ENCODE measurements around the gene QRICH2. TPM values are rescaled to one million over a fixed set of nuclear protein-coding genes. Genes with fewer than 3 reads are reported as not detected.
"Not testable (repeated sequence)": the region's sequence is repeated elsewhere in the genome, so short reads cannot be mapped to it uniquely, and the experiment has no call there.

QRICH2 gene
- total RNA-seq, 1 donor from 2014 or later, result 6.8 TPM

GRCh38 chr17:76250141-76250540, 57.9 kb downstream of the QRICH2 start:
- no peak for DNase-seq (ENCODE audit: extremely low read depth, low read depth, low spot score)

DNA sequence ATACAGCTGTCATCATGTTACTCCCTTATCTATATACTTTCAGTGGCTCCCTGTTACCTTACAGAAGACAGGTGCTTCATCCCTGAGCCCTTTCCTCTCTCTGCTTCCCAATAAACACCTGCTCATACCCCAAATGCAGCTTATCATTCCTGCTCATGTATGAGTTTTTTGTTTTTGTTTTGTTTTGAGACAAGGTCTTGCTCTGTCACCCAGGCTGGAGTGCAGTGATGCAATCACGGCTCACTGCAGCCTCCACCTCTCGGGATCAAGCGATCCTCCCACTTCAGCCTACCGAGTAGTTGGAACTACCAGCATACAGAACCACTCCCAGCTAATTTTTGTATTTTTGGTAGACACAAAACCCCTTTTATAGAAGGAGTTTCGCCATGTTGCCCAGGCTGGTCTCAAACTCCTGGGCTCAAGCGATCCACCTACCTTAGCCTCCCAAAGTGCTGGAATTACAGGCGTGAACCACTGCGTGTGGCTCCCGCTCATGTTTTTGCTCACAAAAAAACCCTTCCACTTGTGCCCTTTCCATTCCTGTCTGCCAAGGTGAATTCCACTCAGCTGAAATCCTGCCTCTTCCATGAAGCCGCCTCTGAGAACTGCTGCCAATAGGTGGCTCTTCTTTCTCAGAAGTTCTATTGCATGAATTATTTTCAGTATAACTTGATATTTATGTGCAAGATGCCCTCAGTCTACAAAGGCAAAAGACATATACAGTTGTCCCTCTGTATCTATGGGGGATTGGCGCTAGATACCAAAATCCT, 59.9 kb downstream of the QRICH2 start:
- DNase-seq (ENCODE audit: extremely low read depth, low read depth, low spot score), result no peak

DNA sequence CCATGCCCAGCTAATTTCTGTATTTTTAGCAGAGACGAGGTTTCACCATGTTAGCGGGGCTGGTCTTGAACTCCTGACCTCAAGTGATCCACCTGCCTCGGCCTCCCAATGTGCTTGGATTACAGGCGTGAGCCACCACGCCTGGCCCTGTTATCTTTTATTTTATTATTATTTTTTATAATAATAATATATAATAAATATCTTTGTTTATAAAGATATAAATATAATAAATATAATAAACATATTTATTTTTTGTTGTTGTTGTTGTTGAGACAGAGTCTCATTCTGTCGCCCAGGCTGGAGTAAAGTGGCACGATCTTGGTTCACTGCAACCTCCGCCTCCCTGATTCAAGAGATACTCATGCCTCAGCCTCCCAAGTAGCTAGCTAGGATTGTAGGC, 60.8 kb downstream of the QRICH2 start:
- DNase-seq (ENCODE audit: extremely low read depth, low read depth, low spot score), result no peak

- no peak for DNase-seq (ENCODE audit: extremely low read depth, low read depth, low spot score)
Measured at GRCh38 chr17:76246080-76247066, 61.7 kb downstream of the QRICH2 start.

GRCh38 chr17:76244721-76245120, 63.4 kb downstream of the QRICH2 start:
- not testable (repeated sequence) for DNase-seq (ENCODE audit: extremely low read depth, low read depth, low spot score)

DNA sequence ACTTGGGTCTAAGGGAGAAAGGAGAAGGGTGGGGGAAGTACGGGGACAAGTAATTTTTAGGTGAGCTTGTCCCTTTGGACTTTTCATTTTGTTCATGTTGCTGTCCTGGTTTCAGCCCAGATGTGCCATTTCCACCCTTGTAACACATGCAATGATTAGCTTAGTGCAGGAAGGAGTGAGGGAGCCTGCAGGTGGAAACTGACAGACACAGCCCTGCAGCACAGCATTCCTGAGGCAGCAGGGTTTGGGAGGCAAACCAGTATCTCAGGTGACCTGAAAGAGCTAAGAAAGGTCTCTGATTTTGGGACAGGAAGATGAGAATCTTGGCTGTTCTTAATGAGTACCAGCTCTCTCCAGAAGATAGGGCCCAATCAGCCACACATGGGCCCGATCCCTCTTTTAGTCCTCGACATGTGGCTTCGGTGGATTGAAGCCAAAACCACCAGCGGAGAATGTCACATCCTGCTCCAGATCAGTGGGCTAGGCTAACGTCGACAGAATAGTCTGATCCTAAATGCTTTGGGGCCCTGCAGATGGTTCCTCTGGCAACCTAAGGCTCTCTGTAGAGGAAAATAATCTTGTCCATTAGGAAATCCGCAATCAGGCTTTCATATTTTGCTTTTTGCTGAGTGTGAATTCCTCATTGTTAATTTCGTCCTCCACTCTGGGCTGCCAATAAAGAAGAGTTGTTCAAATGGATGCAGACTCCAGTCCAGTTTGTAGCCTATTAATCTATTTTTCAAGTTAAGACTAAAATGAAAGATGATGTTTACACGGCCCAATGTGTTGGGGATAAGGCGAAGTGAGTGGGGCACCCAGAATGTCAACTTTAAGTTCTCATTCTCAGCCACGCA, 64.0 kb downstream of the QRICH2 start:
- no peak for DNase-seq (ENCODE audit: extremely low read depth, low read depth, low spot score)

DNA sequence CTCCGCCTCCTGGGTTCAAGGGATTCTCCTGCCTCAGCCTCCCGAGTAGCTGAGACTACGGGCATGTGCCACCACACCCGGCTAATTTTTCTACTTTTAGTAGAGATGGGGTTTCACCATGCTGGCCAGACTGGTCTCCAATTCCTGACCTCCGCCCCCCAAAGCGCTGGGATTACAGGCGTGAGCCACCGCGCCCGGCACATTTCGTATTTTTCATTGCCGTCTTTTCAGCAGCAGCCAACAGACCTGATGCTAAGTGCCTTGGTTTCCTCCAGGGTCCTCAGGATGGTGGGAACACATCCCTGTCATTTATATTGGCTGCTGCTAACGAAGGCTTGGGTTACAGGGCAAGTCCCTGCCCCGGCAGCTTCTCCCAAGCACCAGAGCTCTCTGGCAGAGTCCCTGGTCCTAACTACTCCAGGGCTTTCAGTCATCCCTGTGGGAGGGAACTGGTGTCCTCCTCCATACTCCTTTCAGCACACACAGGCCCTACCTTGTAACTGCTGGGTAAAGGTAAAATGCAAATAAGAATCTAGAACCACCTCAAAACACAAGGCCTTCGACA, 66.3 kb downstream of the QRICH2 start:
- no peak for DNase-seq (ENCODE audit: extremely low read depth, low read depth, low spot score)

DNA sequence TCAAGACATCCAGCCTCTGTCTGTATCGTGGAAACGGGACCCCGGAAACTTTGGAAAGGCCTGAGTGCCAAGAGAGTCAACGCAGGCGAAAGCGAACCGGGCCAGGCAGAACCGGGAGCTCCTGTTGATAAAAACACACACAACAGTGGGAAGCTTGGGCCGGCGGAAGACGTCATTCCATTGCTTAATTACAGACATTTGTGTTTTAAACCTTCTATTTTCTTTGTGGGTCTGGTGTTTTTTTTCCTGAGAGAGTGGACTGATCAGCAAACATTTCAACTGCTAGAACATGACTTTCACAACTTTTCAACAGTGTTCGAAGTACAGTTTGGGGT, 66.9 kb downstream of the QRICH2 start:
- no peak for DNase-seq (ENCODE audit: extremely low read depth, low read depth, low spot score)

GRCh38 chr17:76240461-76241203, 67.4 kb downstream of the QRICH2 start, which contains the start of gene RNF157:
RNF157 (minus strand) TSS chr17:76240493; CDS start chr17:76240240, 253 bp downstream.
- DNase-seq (ENCODE audit: extremely low read depth, low read depth, low spot score), result no peak

- DNase-seq (ENCODE audit: extremely low read depth, low read depth, low spot score), result no peak
Measured at GRCh38 chr17:76239538-76240274, 68.4 kb downstream of the QRICH2 start.

GRCh38 chr17:76238847-76239537, 69.1 kb downstream of the QRICH2 start:
- DNase-seq (ENCODE audit: extremely low read depth, low read depth, low spot score), result no peak

- DNase-seq (ENCODE audit: extremely low read depth, low read depth, low spot score), result no peak
Measured at GRCh38 chr17:76237859-76238313, 70.2 kb downstream of the QRICH2 start.

GRCh38 chr17:76236603-76237002, 71.5 kb downstream of the QRICH2 start:
- DNase-seq (ENCODE audit: extremely low read depth, low read depth, low spot score), result no peak

- no peak for DNase-seq (ENCODE audit: extremely low read depth, low read depth, low spot score)
Measured at GRCh38 chr17:76235883-76236282, 72.2 kb downstream of the QRICH2 start.

DNA sequence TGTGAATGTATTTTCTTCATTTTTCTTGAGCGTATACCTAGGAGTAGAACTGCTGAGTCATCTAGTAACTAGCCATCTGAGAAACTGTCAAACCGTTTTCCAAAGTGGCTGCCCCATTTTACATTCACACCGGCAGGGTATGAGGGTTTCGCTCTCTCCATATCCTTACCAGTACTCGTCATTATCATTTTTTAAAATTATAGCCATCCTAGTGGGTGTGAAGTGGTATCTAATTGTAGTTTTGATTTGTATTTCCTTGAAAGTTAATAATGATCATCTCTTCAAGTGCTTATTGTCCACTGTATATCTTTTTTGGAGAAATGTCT, 73.8 kb downstream of the QRICH2 start:
- DNase-seq (ENCODE audit: extremely low read depth, low read depth, low spot score), result no peak

DNA sequence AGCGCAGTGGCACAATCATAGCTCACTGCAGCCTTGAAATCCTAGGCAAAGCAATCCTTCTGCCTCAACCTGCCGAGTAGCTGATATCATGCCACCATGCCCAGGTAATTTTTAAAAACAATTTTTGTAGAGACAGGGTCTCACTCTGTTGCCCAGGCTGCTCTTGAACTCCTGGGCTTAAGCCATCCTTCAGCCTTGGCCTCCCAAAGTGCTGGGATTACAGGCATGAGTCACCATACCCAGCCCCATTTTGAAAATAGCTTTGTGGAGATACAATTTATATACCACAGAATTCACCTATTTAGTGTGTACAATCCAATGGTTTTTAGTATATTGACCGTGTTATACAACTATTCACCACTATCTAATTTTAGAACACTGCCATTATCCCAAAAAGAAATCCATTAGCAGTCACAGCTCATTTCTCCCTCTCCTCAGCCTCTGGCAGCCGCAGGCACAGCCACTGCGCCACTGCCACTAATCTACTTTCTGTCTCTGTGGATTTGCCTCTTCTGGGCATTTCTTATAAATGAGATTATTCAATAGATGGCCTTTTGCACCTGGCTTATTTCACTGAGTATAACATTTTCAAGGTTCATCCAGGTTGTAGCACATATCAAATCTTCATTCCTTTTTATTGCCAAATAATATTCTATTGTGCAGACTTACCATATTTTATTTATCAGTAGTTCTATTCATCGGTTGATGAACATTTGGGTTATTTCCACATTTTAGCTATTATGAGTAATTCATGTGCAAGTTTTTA, 74.3 kb downstream of the QRICH2 start:
- DNase-seq (ENCODE audit: extremely low read depth, low read depth, low spot score), result no peak

DNA sequence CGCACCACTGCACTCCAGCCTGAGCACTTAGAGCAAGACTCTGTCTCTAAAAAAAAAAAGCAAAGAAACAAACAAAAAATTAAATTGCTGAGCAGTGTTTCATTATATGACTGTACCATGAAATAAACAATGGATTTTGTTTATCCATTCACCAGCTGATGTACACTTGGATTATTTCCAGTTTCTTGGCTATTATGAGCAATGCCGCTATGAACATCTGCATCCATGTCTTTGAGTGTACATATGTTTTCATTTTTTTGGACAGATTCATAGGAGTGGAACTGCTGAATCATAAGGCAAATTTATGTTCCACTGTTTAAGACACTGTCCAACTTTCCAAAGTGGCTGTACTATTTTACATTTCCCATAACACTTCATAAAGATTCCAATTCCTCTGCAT, 75.7 kb downstream of the QRICH2 start:
- no peak for DNase-seq (ENCODE audit: extremely low read depth, low read depth, low spot score)

DNA sequence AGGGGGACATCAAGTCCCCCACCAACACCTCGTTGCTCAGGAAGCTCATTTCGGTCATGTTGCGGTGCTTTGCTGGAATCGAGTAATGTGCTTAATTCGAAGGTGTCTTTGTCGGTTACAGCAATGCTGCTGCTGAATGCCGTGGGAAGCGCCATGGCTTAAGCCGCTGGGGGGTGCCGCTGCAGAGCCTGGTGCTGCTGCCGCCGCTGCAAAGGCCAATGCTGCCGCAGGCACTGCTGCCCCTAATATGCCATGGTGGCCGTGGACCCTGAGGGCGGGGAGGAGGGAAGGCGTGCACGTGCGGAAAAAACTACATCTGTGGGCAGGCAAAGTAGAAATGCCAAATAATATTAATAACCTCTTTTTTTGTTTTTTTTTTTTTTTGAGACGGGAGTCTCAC, 81.3 kb downstream of the QRICH2 start:
- DNase-seq (ENCODE audit: extremely low read depth, low read depth, low spot score), result not testable (repeated sequence)

All from glomerular endothelial cell (primary cell).